LNCAP (cell line): ENCODE data around the gene PRELID1.

ENCODE experiments used
- TF ChIP-seq, protein P1 (sequence below): fragments of 450-650 bp; IDR thresholded peaks from 2 replicates; pipeline ENCODE4 v1.5.1; 2017; ENCODE audit warnings: mild to moderate bottlenecking

Gene PRELID1

DNA sequence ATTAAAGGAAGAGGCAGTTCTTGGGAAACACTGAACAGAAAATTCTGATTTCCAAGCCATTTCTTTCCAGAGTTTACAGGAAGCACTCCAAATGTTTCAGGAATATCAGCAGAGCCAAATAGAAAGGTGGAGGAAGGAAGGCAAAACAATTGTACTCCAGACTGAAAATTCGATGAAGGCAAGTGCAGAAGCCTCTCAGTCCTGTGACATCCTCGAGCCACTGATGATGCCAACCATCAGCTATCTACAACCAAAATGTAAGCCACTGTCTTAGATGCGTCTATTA is 45.7 kb downstream of the PRELID1 start:
- TF ChIP-seq, protein P1, sequence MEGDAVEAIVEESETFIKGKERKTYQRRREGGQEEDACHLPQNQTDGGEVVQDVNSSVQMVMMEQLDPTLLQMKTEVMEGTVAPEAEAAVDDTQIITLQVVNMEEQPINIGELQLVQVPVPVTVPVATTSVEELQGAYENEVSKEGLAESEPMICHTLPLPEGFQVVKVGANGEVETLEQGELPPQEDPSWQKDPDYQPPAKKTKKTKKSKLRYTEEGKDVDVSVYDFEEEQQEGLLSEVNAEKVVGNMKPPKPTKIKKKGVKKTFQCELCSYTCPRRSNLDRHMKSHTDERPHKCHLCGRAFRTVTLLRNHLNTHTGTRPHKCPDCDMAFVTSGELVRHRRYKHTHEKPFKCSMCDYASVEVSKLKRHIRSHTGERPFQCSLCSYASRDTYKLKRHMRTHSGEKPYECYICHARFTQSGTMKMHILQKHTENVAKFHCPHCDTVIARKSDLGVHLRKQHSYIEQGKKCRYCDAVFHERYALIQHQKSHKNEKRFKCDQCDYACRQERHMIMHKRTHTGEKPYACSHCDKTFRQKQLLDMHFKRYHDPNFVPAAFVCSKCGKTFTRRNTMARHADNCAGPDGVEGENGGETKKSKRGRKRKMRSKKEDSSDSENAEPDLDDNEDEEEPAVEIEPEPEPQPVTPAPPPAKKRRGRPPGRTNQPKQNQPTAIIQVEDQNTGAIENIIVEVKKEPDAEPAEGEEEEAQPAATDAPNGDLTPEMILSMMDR, result no peak

DNA sequence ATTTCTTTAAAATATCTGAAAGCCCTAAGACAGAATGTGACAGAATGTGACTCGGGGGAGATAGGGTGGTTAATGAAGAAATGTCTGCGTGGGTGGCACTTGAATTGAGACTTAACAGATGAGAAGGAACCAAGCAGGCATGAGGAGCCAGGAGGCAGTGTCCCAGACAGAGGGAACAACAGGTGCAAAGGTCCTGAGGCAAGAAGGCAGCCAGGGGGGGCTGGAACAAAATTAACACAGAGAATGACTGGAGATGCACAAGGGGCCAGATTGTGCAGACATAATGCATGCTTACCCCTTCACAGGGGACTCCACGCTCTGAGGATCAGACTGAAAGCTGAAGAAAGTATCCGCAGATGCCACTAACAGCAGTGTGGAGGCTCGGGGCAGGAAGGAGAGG is 46.2 kb downstream of the PRELID1 start:
- TF ChIP-seq, protein P1, result no peak

DNA sequence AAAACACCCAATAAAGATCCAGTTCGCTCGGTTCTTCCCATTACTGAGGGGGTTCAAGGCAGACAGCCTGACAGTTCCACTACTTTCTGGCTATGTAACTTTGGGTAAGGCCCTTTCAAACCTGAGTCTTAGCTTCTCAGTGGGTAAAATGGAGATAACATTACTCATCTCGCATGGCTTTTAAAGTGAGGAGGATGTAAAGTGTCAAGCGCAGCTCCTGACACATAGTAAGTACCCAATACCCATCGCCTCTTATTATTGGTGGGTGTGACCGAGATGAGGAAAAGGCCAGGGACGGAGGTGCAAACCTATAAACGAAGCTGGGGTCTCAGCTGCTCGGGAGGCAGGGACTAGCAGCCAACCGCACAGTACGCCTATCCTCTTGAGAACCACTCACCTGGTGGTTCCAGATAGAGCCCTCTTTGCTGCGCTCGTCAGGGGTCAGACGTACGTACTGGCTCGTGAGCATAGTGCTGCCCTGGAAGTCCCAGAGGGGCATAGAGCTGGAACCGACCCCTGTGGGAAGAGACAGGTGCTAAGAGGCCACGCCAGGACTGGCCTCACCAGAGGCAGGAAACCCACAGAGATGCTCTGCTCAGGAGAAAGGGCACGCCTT is 47.3 kb downstream of the PRELID1 start:
- TF ChIP-seq, protein P1, result no peak

GRCh38 chr5:177351392-177352329 is 48.1 kb downstream of the PRELID1 start, which contains the start of gene LMAN2:
TSS of gene LMAN2 (minus strand) at chr5:177351668. CDS start at chr5:177351647, 21 bp downstream.
- TF ChIP-seq, protein P1, result no peak

DNA sequence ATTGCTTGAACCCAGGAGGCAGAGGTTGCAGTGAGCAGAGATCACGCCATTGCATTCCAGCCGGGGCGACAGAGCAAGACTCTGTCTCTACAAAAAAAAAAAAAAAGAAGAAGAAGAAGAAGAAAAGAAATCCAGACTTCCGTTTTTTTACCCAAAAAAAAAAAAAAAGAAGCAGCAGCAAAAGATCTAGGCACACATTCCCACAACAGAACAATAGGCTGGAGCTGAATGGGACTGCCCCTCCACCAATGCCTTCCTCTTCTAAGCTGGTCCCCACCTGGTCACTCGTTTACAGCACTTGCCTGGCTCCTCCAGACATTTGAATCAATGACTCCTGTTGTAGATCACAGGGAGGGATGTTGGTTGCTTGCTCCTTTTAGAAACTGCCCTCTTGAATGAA is 49.5 kb downstream of the PRELID1 start:
- TF ChIP-seq, protein P1, result no peak

GRCh38 chr5:177354256-177354655 is 50.7 kb downstream of the PRELID1 start:
- TF ChIP-seq, protein P1, result no peak

GRCh38 chr5:177354711-177355110 is 51.1 kb downstream of the PRELID1 start:
- TF ChIP-seq, protein P1, result no peak
